ENCODE measurements around the gene TRABD2A. TPM values are rescaled to one million over a fixed set of nuclear protein-coding genes. Genes with fewer than 3 reads are reported as not detected.
A peak's percentile ranks its signal among the peaks of the same experiment; 100 is the strongest.

The TRABD2A gene
- total RNA-seq, 2 donors from 2014 or later: 4.8 to 7.7 TPM

- Mint-ChIP-seq H3K9me3 (no peaks in the 10 kb centered on the region), H3K4me3 (peak overlapping the region; percentile 60), H3K4me1 (peaks cover 24% of the 10 kb centered on the region), H3K27me3 (ENCODE audit: insufficient read depth) (peaks cover 89% of the 10 kb centered on the region), H3K36me3 (ENCODE audit: low read depth) (no peaks in the 10 kb centered on the region), H3K27ac (no peak overlapping the region)
- Histone ChIP-seq H3K4me3 (ENCODE audit: low read length) (peak overlapping the region; percentile 83), H3K36me3 (ENCODE audit: control insufficient read depth, insufficient read depth, low read length) (no peaks in the 10 kb centered on the region), H3K27ac (ENCODE audit: low read depth, low read length) (no peak overlapping the region), H3K27me3 (ENCODE audit: control insufficient read depth, insufficient read depth, low read length, poor library complexity, severe bottlenecking) (peaks cover 85% of the 10 kb centered on the region), H3K9me3 (ENCODE audit: control insufficient read depth, low read length) (no peaks in the 10 kb centered on the region), H3K9ac (ENCODE audit: extremely low read depth, low read length, poor library complexity, severe bottlenecking) (peak overlapping the region; percentile 20), H3K4me1 (ENCODE audit: control insufficient read depth, insufficient read depth, low read length) (no peaks in the 10 kb centered on the region)
- WGBS, 2 experiments (ENCODE audit: insufficient coverage in 1 of 2, insufficient read length in 1 of 2): 8% methylated on average over 20 to 43 of the region's 45 CpGs
- TF ChIP-seq CTCF (conservative IDR thresholded peaks at IDR 0.05): no peak
- DNase-seq: peak; percentile 78
Measured at GRCh38 chr2:84879584-84880394, 1.1 kb downstream of the TRABD2A start.

- H3K27ac ChIP-seq (ENCODE audit: low read depth, low read length): no peak overlapping the region
- no peaks in the 10 kb centered on the region for H3K9me3 ChIP-seq (ENCODE audit: control insufficient read depth, low read length)
- Mint-ChIP-seq H3K9me3 (no peaks in the 10 kb centered on the region), H3K4me3 (peak overlapping the region; percentile 60), H3K27me3 (ENCODE audit: insufficient read depth) (peaks cover 83% of the 10 kb centered on the region), H3K4me1 (peaks cover 24% of the 10 kb centered on the region), H3K27ac (no peak overlapping the region), H3K36me3 (ENCODE audit: low read depth) (no peaks in the 10 kb centered on the region)
- no peaks in the 10 kb centered on the region for H3K36me3 ChIP-seq (ENCODE audit: control insufficient read depth, insufficient read depth, low read length)
- no peak for TF ChIP-seq CTCF (conservative IDR thresholded peaks at IDR 0.05)
- peaks cover 78% of the 10 kb centered on the region for H3K27me3 ChIP-seq (ENCODE audit: control insufficient read depth, insufficient read depth, low read length, poor library complexity, severe bottlenecking)
- 75 to 77% methylated on average over 4 to 7 of the region's 7 CpGs for WGBS, 2 experiments (ENCODE audit: insufficient coverage in 1 of 2, insufficient read length in 1 of 2)
- no peak overlapping the region for H3K9ac ChIP-seq (ENCODE audit: extremely low read depth, low read length, poor library complexity, severe bottlenecking)
- H3K4me3 ChIP-seq (ENCODE audit: low read length): no peak overlapping the region
- DNase-seq: no peak
- no peaks in the 10 kb centered on the region for H3K4me1 ChIP-seq (ENCODE audit: control insufficient read depth, insufficient read depth, low read length)
Measured at GRCh38 chr2:84878896-84879583, 1.8 kb downstream of the TRABD2A start.

- H3K27me3 Mint-ChIP-seq (ENCODE audit: insufficient read depth): peaks cover 78% of the 10 kb centered on the region
- Histone ChIP-seq H3K4me3 (ENCODE audit: low read length) (no peak overlapping the region), H3K27me3 (ENCODE audit: control insufficient read depth, insufficient read depth, low read length, poor library complexity, severe bottlenecking) (peaks cover 72% of the 10 kb centered on the region), H3K27ac (ENCODE audit: low read depth, low read length) (no peak overlapping the region), H3K4me1 (ENCODE audit: control insufficient read depth, insufficient read depth, low read length) (no peaks in the 10 kb centered on the region), H3K9me3 (ENCODE audit: control insufficient read depth, low read length) (no peaks in the 10 kb centered on the region), H3K9ac (ENCODE audit: extremely low read depth, low read length, poor library complexity, severe bottlenecking) (no peak overlapping the region), H3K36me3 (ENCODE audit: control insufficient read depth, insufficient read depth, low read length) (no peaks in the 10 kb centered on the region)
- peak; percentile 22 for DNase-seq
- no peak overlapping the region for H3K27ac Mint-ChIP-seq
- peaks cover 24% of the 10 kb centered on the region for H3K4me1 Mint-ChIP-seq
- no peak for TF ChIP-seq CTCF (conservative IDR thresholded peaks at IDR 0.05)
- no peaks in the 10 kb centered on the region for H3K36me3 Mint-ChIP-seq (ENCODE audit: low read depth)
- 89% methylated on average over 1 of the region's 1 CpG; no CpG with 5 or more reads in 1 of the 2 experiments for whole genome bisulfite sequencing, 2 experiments (ENCODE audit: insufficient coverage in 1 of 2, insufficient read length in 1 of 2)
- H3K4me3 Mint-ChIP-seq: no peak overlapping the region
- H3K9me3 Mint-ChIP-seq: no peaks in the 10 kb centered on the region
Measured at GRCh38 chr2:84878459-84878858, 2.4 kb downstream of the TRABD2A start.

Data from endodermal cell (in vitro differentiated cells).